ENCODE data around the gene FAM120C. TPM values are rescaled to one million over a fixed set of nuclear protein-coding genes. Genes with fewer than 3 reads are reported as not detected.

FAM120C gene
- polyA plus RNA-seq, 1 experiment: 3.7 TPM

GRCh38 chrX:54044126-54044876, 138.8 kb downstream of the FAM120C start, which contains the start of gene PHF8:
Gene PHF8 (minus strand): TSS chrX:54044473. CDS start chrX:54042728, 1,745 bp downstream.
- peak; percentile 70 for DNase-seq (ENCODE audit: low read depth)
- TF ChIP-seq, protein P1, sequence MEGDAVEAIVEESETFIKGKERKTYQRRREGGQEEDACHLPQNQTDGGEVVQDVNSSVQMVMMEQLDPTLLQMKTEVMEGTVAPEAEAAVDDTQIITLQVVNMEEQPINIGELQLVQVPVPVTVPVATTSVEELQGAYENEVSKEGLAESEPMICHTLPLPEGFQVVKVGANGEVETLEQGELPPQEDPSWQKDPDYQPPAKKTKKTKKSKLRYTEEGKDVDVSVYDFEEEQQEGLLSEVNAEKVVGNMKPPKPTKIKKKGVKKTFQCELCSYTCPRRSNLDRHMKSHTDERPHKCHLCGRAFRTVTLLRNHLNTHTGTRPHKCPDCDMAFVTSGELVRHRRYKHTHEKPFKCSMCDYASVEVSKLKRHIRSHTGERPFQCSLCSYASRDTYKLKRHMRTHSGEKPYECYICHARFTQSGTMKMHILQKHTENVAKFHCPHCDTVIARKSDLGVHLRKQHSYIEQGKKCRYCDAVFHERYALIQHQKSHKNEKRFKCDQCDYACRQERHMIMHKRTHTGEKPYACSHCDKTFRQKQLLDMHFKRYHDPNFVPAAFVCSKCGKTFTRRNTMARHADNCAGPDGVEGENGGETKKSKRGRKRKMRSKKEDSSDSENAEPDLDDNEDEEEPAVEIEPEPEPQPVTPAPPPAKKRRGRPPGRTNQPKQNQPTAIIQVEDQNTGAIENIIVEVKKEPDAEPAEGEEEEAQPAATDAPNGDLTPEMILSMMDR (IDR thresholded peaks at IDR 0.05; ENCODE audit: insufficient read depth, low read depth, low read length): no peak
- Histone ChIP-seq H3K27me3 (ENCODE audit: control insufficient read depth, insufficient read depth, low read length) (no peaks in the 10 kb centered on the region), H3K36me3 (ENCODE audit: control insufficient read depth, insufficient read depth, low read length) (no peaks in the 10 kb centered on the region; the same call in 1 of the 2 replicates), H3K4me3 (ENCODE audit: low read depth, low read length) (peak within 1 kb of the TSS; percentile 69)
- CTCF ChIA-PET: interaction anchor here (1.0 to 1.9 kb wide), 3 partner anchors 15 to 595 kb away, joined by 3 to 4 read pairs (median 4); no protein-coding TSS in a partner anchor
- POLR2A ChIA-PET: no interaction called here

DNA sequence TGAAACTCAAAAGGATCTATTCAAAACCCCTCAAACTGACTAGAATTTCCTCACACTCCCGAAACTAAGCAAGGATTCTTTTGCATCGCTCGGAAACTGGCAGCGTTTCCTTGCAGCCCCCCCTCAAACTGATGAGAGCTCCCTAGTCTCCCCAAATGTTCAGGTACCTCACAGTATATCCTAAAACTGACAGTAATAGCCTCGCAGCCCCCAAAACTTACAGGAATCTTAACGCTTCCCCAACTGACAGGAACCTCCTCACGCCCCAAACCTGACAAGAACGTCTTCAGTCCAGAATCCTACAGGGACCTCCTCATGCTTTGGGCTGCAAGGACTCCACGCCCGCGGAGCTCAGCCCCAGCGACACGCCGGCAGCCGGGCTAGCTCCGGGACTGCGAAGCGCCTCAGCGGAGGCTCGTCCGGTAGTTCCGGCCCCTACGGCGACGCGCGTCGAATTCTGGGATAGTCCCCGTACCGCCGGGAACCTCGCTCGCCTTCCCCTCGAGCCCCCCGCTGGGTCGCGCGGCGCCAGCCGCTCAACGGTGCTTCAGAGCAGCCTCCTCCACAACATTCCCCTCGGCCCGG, 139.4 kb downstream of the FAM120C start:
- ChIA-PET CTCF (interaction anchor here (0.9 to 1.9 kb wide), 3 partner anchors 14 to 596 kb away, joined by 3 to 4 read pairs (median 4); no protein-coding TSS in a partner anchor), POLR2A (interaction anchor here (0.6 kb wide), 1 partner anchor 21 kb away, joined by 3 read pairs; no protein-coding TSS in a partner anchor)
- no peaks in the 10 kb centered on the region for H3K27me3 ChIP-seq (ENCODE audit: control insufficient read depth, insufficient read depth, low read length)
- TF ChIP-seq, protein P1 (IDR thresholded peaks at IDR 0.05; ENCODE audit: insufficient read depth, low read depth, low read length): no peak
- peak overlapping the region; percentile 69 for H3K4me3 ChIP-seq (ENCODE audit: low read depth, low read length)
- H3K36me3 ChIP-seq (ENCODE audit: control insufficient read depth, insufficient read depth, low read length): no peaks in the 10 kb centered on the region; the same call in 1 of the 2 replicates
- DNase-seq (ENCODE audit: low read depth): no peak

DNA sequence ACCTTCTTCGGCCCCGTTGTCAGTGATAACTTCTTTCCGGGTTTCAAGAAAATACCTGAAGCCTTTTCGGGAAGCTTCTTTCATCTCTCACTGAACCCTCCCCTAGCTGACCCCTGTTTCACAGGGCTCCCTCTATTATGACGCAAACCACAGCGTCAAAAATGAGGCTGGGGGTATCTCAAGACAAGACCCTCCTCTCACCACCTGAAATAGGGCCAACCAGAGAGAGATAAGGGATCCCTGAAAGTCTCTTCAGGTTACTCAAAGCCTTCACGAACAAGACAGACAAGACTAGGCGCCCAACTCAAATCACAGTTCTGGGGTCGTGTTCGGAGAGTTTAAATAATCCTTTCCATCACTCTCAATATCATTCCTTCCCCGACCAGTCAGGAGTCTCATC, 140.0 kb downstream of the FAM120C start:
- Histone ChIP-seq H3K36me3 (ENCODE audit: control insufficient read depth, insufficient read depth, low read length) (no peaks in the 10 kb centered on the region; the same call in 1 of the 2 replicates), H3K27me3 (ENCODE audit: control insufficient read depth, insufficient read depth, low read length) (no peaks in the 10 kb centered on the region), H3K4me3 (ENCODE audit: low read depth, low read length) (peak overlapping the region; percentile 69)
- POLR2A ChIA-PET: interaction anchor here (0.6 kb wide), 1 partner anchor 21 kb away, joined by 3 read pairs; no protein-coding TSS in a partner anchor
- no peak for DNase-seq (ENCODE audit: low read depth)
- TF ChIP-seq, protein P1 (IDR thresholded peaks at IDR 0.05; ENCODE audit: insufficient read depth, low read depth, low read length): no peak
- CTCF ChIA-PET: interaction anchor here (0.7 to 0.9 kb wide), 2 partner anchors 51 to 139 kb away, joined by 4 read pairs; no protein-coding TSS in a partner anchor

- H3K36me3 ChIP-seq (ENCODE audit: control insufficient read depth, insufficient read depth, low read length): no peaks in the 10 kb centered on the region; the same call in 1 of the 2 replicates
- CTCF ChIA-PET: interaction anchor here (0.7 to 1.2 kb wide), 3 partner anchors 10 to 139 kb away, joined by 3 to 4 read pairs (median 4); no protein-coding TSS in a partner anchor
- H3K4me3 ChIP-seq (ENCODE audit: low read depth, low read length): peak overlapping the region; percentile 69
- DNase-seq (ENCODE audit: low read depth): no peak
- TF ChIP-seq, protein P1 (IDR thresholded peaks at IDR 0.05; ENCODE audit: insufficient read depth, low read depth, low read length): peak; percentile 58
- no peaks in the 10 kb centered on the region for H3K27me3 ChIP-seq (ENCODE audit: control insufficient read depth, insufficient read depth, low read length)
- POLR2A ChIA-PET: no interaction called here
These were observed 140.4 kb downstream of the FAM120C start for GRCh38 chrX:54042609-54043021.

- no peaks in the 10 kb centered on the region for H3K27me3 ChIP-seq (ENCODE audit: control insufficient read depth, insufficient read depth, low read length)
- no peak for DNase-seq (ENCODE audit: low read depth)
- peaks cover 1% of the 10 kb centered on the region for H3K36me3 ChIP-seq (ENCODE audit: control insufficient read depth, insufficient read depth, low read length)
- no peak overlapping the region for H3K4me3 ChIP-seq (ENCODE audit: low read depth, low read length)
- TF ChIP-seq, protein P1 (IDR thresholded peaks at IDR 0.05; ENCODE audit: insufficient read depth, low read depth, low read length): no peak
- ChIA-PET POLR2A (no interaction called here), CTCF (no interaction called here)
These were observed 152.7 kb downstream of the FAM120C start for GRCh38 chrX:54030329-54030728.
